ENCODE measurements around the gene ACIN1. TPM values are rescaled to one million over a fixed set of nuclear protein-coding genes. Genes with fewer than 3 reads are reported as not detected.
A peak's percentile ranks its signal among the peaks of the same experiment; 100 is the strongest.

Gene ACIN1
- total and polyA plus RNA-seq, 9 of the 15 experiments (the other 6 are each of a cell fraction or from before 2014, with no cell fraction given): 5.0 to 196 (median 129) TPM

DNA sequence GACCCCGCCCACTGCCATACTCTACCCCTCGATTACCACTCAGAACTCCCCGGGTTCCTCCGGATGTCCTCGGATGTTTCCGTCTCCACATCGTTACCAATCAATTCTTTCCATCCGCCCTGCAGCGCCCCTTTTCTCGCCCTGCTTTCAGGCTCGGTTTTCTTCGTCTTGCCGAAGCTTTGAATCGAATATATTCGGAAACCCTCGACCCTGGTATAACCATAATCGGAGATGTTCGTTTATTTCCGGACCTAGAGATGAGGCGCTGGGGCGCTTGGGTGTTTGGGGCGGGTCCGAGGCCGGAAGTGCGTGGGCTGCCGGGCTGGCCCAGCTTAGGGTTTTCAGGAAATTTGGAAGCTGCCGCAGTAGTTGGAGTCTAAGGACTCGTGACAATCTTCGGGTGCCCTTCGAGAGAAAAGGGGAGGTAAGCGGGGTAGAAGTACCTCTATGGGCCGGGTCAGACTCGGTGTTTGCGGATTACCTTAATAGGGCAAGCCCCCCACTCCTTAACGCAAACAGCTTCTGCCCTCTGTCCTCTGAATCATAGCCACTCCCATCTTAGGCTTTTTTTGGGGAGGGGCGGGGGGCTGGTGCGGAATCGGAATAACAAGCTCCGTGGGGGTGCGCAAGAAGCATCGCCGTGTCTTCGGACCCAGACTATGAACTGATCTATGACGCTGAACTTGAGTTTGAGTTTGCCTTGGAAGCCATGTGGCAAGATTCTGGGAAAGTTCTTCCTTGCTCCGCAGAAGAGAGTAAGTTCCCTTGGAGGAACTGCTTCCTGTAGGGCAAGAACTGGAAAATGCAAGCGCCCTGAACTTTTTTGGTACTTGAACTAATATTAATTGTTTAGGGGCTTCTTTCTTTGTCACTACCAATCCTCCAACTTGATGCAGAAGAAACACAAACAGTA lies 516 bp upstream of the ACIN1 start, which contains the start of gene C14orf119 (continued):
- no peak for TF ChIP-seq THAP7 (CRISPR knock-in tag; IDR thresholded peaks at IDR 0.05)
- TF ChIP-seq BACH1 (tag; IDR thresholded peaks at IDR 0.05): no peak
- TF ChIP-seq, protein P1, sequence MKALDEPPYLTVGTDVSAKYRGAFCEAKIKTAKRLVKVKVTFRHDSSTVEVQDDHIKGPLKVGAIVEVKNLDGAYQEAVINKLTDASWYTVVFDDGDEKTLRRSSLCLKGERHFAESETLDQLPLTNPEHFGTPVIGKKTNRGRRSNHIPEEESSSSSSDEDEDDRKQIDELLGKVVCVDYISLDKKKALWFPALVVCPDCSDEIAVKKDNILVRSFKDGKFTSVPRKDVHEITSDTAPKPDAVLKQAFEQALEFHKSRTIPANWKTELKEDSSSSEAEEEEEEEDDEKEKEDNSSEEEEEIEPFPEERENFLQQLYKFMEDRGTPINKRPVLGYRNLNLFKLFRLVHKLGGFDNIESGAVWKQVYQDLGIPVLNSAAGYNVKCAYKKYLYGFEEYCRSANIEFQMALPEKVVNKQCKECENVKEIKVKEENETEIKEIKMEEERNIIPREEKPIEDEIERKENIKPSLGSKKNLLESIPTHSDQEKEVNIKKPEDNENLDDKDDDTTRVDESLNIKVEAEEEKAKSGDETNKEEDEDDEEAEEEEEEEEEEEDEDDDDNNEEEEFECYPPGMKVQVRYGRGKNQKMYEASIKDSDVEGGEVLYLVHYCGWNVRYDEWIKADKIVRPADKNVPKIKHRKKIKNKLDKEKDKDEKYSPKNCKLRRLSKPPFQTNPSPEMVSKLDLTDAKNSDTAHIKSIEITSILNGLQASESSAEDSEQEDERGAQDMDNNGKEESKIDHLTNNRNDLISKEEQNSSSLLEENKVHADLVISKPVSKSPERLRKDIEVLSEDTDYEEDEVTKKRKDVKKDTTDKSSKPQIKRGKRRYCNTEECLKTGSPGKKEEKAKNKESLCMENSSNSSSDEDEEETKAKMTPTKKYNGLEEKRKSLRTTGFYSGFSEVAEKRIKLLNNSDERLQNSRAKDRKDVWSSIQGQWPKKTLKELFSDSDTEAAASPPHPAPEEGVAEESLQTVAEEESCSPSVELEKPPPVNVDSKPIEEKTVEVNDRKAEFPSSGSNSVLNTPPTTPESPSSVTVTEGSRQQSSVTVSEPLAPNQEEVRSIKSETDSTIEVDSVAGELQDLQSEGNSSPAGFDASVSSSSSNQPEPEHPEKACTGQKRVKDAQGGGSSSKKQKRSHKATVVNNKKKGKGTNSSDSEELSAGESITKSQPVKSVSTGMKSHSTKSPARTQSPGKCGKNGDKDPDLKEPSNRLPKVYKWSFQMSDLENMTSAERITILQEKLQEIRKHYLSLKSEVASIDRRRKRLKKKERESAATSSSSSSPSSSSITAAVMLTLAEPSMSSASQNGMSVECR (CRISPR knock-in tag; IDR thresholded peaks at IDR 0.05): no peak; the same call in 1 of the 2 replicates
- TF ChIP-seq RBM15 (IDR thresholded peaks at IDR 0.05; ENCODE audit: insufficient read depth, low read length): no peak
- TF ChIP-seq, protein P2, sequence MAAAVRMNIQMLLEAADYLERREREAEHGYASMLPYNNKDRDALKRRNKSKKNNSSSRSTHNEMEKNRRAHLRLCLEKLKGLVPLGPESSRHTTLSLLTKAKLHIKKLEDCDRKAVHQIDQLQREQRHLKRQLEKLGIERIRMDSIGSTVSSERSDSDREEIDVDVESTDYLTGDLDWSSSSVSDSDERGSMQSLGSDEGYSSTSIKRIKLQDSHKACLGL (CRISPR knock-in tag; IDR thresholded peaks at IDR 0.05; ENCODE audit: borderline replicate concordance, poor library complexity, severe bottlenecking): no peak
- TF ChIP-seq SIN3B (IDR thresholded peaks at IDR 0.05; ENCODE audit: low read depth): peak; percentile 24; the same call in 1 of the 2 replicates
- no peak for TF ChIP-seq ZFP1 (CRISPR knock-in tag; IDR thresholded peaks at IDR 0.05)
- TF ChIP-seq SAFB2 (IDR thresholded peaks at IDR 0.05; ENCODE audit: borderline replicate concordance, low read depth, low read length, severe bottlenecking): no peak
- no peak for TF ChIP-seq CBFA2T3 (IDR thresholded peaks at IDR 0.05)
- peak; percentile 72 for TF ChIP-seq TAF1 (IDR thresholded peaks at IDR 0.05; ENCODE audit: control insufficient read depth, extremely low read depth, insufficient read depth, low read length, severe bottlenecking)
- TF ChIP-seq, protein P3, sequence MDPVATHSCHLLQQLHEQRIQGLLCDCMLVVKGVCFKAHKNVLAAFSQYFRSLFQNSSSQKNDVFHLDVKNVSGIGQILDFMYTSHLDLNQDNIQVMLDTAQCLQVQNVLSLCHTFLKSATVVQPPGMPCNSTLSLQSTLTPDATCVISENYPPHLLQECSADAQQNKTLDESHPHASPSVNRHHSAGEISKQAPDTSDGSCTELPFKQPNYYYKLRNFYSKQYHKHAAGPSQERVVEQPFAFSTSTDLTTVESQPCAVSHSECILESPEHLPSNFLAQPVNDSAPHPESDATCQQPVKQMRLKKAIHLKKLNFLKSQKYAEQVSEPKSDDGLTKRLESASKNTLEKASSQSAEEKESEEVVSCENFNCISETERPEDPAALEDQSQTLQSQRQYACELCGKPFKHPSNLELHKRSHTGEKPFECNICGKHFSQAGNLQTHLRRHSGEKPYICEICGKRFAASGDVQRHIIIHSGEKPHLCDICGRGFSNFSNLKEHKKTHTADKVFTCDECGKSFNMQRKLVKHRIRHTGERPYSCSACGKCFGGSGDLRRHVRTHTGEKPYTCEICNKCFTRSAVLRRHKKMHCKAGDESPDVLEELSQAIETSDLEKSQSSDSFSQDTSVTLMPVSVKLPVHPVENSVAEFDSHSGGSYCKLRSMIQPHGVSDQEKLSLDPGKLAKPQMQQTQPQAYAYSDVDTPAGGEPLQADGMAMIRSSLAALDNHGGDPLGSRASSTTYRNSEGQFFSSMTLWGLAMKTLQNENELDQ (CRISPR knock-in tag; IDR thresholded peaks at IDR 0.05; ENCODE audit: borderline replicate concordance): no peak
- TF ChIP-seq ZC3H4 (CRISPR knock-in tag; IDR thresholded peaks at IDR 0.05; ENCODE audit: borderline replicate concordance): no peak
- TF ChIP-seq ZNF311 (CRISPR knock-in tag; IDR thresholded peaks at IDR 0.05): no peak
- TF ChIP-seq HNRNPK (IDR thresholded peaks at IDR 0.05; ENCODE audit: low read depth, low read length, poor library complexity, severe bottlenecking): no peak
- TF ChIP-seq ZKSCAN1 (IDR thresholded peaks at IDR 0.05; ENCODE audit: low read depth, low read length): no peak
- no peak for TF ChIP-seq THRB (CRISPR knock-in tag; conservative IDR thresholded peaks at IDR 0.05)
- TF ChIP-seq ZNF274 (IDR thresholded peaks at IDR 0.05; ENCODE audit: borderline replicate concordance, low read depth, low read length): no peak

Data from K562 (cell line).